IPS-NIHi11 (cell line): Measurements from ENCODE around the gene ENOX1.

Experiments used
- DNase-seq: peaks from one replicate; pipeline ENCODE4 v3.0.0; 2012; ENCODE audit warnings: mixed read lengths, low spot score

Gene ENOX1

GRCh38 chr13:43546251-43546650, 240.5 kb downstream of the ENOX1 start:
- no peak for DNase-seq

- no peak for DNase-seq
Observed at GRCh38 chr13:43545317-43545874, 241.4 kb downstream of the ENOX1 start.

- no peak for DNase-seq
Observed at GRCh38 chr13:43544631-43545030, 242.1 kb downstream of the ENOX1 start.

GRCh38 chr13:43544011-43544410, 242.8 kb downstream of the ENOX1 start:
- DNase-seq: no peak

- no peak for DNase-seq
Observed at GRCh38 chr13:43543331-43543730, 243.4 kb downstream of the ENOX1 start.

- DNase-seq: no peak
Observed at GRCh38 chr13:43537124-43537523, 249.6 kb downstream of the ENOX1 start.

- DNase-seq: no peak
Observed at GRCh38 chr13:43529796-43530195, 257.0 kb downstream of the ENOX1 start.

- DNase-seq: no peak
Observed at GRCh38 chr13:43528992-43529391, 257.8 kb downstream of the ENOX1 start.

GRCh38 chr13:43522788-43523187, 264.0 kb downstream of the ENOX1 start:
- DNase-seq: no peak

GRCh38 chr13:43520351-43520750, 266.4 kb downstream of the ENOX1 start:
- DNase-seq: no peak

GRCh38 chr13:43518833-43519232, 267.9 kb downstream of the ENOX1 start:
- no peak for DNase-seq

- DNase-seq: no peak
Observed at GRCh38 chr13:43516401-43516833, 270.4 kb downstream of the ENOX1 start.

- no peak for DNase-seq
Observed at GRCh38 chr13:43515531-43515930, 271.2 kb downstream of the ENOX1 start.

- DNase-seq: no peak
Observed at GRCh38 chr13:43514311-43514710, 272.5 kb downstream of the ENOX1 start.

- no peak for DNase-seq
Observed at GRCh38 chr13:43512221-43512620, 274.6 kb downstream of the ENOX1 start.

GRCh38 chr13:43510956-43511901, 275.5 kb downstream of the ENOX1 start:
- no peak for DNase-seq

GRCh38 chr13:43495732-43496131, 291.0 kb downstream of the ENOX1 start:
- no peak for DNase-seq

GRCh38 chr13:43494206-43494605, 292.6 kb downstream of the ENOX1 start:
- DNase-seq: no peak

- DNase-seq: no peak
Observed at GRCh38 chr13:43493496-43494000, 293.2 kb downstream of the ENOX1 start.

- DNase-seq: no peak
Observed at GRCh38 chr13:43492745-43493144, 294.0 kb downstream of the ENOX1 start.

- no peak for DNase-seq
Observed at GRCh38 chr13:43492311-43492710, 294.5 kb downstream of the ENOX1 start.

- no peak for DNase-seq
Observed at GRCh38 chr13:43489233-43489632, 297.5 kb downstream of the ENOX1 start.

GRCh38 chr13:43487885-43488284, 298.9 kb downstream of the ENOX1 start:
- DNase-seq: no peak
